Heart right ventricle (tissue), 16 donors: ENCODE results near the gene PNPO. TPM values are rescaled to one million over a fixed set of nuclear protein-coding genes. Genes with fewer than 3 reads are reported as not detected.
A peak's percentile ranks its signal among the peaks of the same experiment; 100 is the strongest.

Experiments
- ATAC-seq, 8 donors: fragments of 200-7000 bp; cut with Tn5 transposase; one replicate each; pipeline ENCODE4 v1.9.1; 2020; ENCODE audit warnings: mild to moderate bottlenecking in 8 of 8, moderate library complexity in 8 of 8, moderate number of reproducible peaks in 1 of 8
- DNase-seq, 2 donors: peaks; one replicate each; pipeline ENCODE4 v3.0.0-alpha.2; 2020
- H3K27ac ChIP-seq, 10 donors: fragments of 200-600 bp; sonication (generic) in 2 of 10; one replicate each; pipeline versions ENCODE4 v1.5.0 to v1.8.0; 2020 to 2022; ENCODE audit warnings: mild to moderate bottlenecking in 3 of 10
- H3K27me3 ChIP-seq, 7 donors: fragments of 200-600 bp; one replicate each; pipeline ENCODE4 v1.8.0; 2021 to 2022; ENCODE audit warnings: mild to moderate bottlenecking in 2 of 7
- H3K36me3 ChIP-seq, 9 donors: fragments of 200-600 bp; sonication (generic) in 1 of 9; one replicate each; pipeline versions ENCODE4 v1.5.0 to v1.8.0; 2020 to 2022; ENCODE audit warnings: mild to moderate bottlenecking in 2 of 9
- H3K4me1 ChIP-seq, 9 donors: fragments of 200-600 bp; sonication (generic) in 1 of 9; one replicate each; pipeline versions ENCODE4 v1.5.0 to v1.8.0; 2020 to 2022; ENCODE audit warnings: mild to moderate bottlenecking in 4 of 9
- H3K4me3 ChIP-seq, 10 donors: fragments of 200-600 bp; sonication (generic) in 2 of 10; one replicate each; pipeline versions ENCODE4 v1.5.0 to v1.8.0; 2020 to 2022; ENCODE audit warnings: mild to moderate bottlenecking in 7 of 10, moderate library complexity in 2 of 10
- H3K9me3 ChIP-seq, 11 donors: fragments of 200-600 bp in 10 of 11; sonication (generic) in 2 of 11; one replicate each; pipeline versions ENCODE4 v1.5.0 to v1.8.0; 2013 to 2022; ENCODE audit warnings: mild to moderate bottlenecking in 2 of 11, control low read depth in 1 of 11, moderate library complexity in 1 of 11
- CTCF ChIP-seq, 9 donors: fragments of 200-600 bp; sonication (generic) in 2 of 9; IDR thresholded peaks; one replicate each; pipeline versions ENCODE4 v1.5.0 to v1.8.0; 2021 to 2022; ENCODE audit warnings: antibody characterized with exemption in 9 of 9, mild to moderate bottlenecking in 5 of 9, moderate library complexity in 1 of 9
- WGBS, 2 donors: extraction: QIAGEN DNeasy Blood & Tissue Kit; methylation state at CpG; one replicate each; pipeline ENCODE4 v1.1.7; 2013; ENCODE audit warnings: inconsistent platforms in 1 of 2; 5-methylcytosine and 5-hydroxymethylcytosine counted together
- intact Hi-C, 10 donors: fragments of 100-400 bp; cut with DNase I; formaldehyde crosslinking; loops; one replicate each; pipeline versions ENCODE4 v1.11.1 to v1.14.2; 2022
- polyA plus RNA-seq, 2 donors: library from polyadenylated mRNA; stranded (reverse); fragments of 200-250 nt; gene quantifications; one replicate each; pipeline ENCODE4 v1.2.3, GENCODE V29; 2013
- total RNA-seq, 10 donors: library from RNA; stranded (reverse); fragmentation: NEBNext Ultra II Directional in 3 of 10; extraction: Animal tissue kit (Norgen Biotek cat#: 25700) in 3 of 10; gene quantifications; one replicate each; pipeline versions ENCODE4 v1.2.1 to v1.2.4, GENCODE V29; 2021 to 2023
- donor health status: Arrhythmogenic right ventricular cardiomyopathy.
- donor health status: ischemic (EF 13 %, LVEDD 7.1; RV severe dilation, severe dysfunction).
- donor health status: healthy with polysubstance abuse.
- donor health status: DM: no; HTN: yes; CAD: no.
- donor health status: DM: no; HTN: no; CAD: no.
- donor health status: ischemic (EF 25% LVEDD 6.9; RV normal size, moderate dysfunction).
- donor health status: ischemic (EF 25% LVEDD 5.7; RV mildly dilated, moderate dysfunction).
- donor health status: healthy.
- donor health status: DM: yes; HTN: yes; CAD: no.
- donor health status: Ischemic cardiomyopathy.
- donor health status: ischemic (EF 35%, LVEDD 5.7; RV mildly dilated, moderate dysfunction).
- donor health status: nonischemic (EF 11% LVEDD 7.7; RV severe dilation, severe dysfunction).
- donor health status: DM: yes; HTN: yes; CAD: no.
- donor health status: PGD.
- donor health status: ischemic (EF 29% LVEDD 5.4; RV normal size, mild dysfunction).
- donor health status: nonischemic (EF 23%, LVEDD 6.1; RV moderate dilation, normal function).

The PNPO gene
- total and polyA plus RNA-seq, 12 donors, result 9.5 to 37.0 (median 29.9) TPM

- Histone ChIP-seq H3K36me3 (peaks cover 0 to 31% (median 0%) of the 10 kb centered on the region in 9 donors), H3K27me3 (no peaks in the 10 kb centered on the region), H3K27ac (peak overlapping the region in 3 of 10 donors; percentile 84 to 90 (median 84)), H3K4me3 (peak overlapping the region in 6 of 10 donors; percentile 63 to 95 (median 81)), H3K4me1 (peaks cover 0 to 51% (median 34%) of the 10 kb centered on the region in 9 donors), H3K9me3 (no peaks in the 10 kb centered on the region)
- WGBS, 2 donors, result 78 to 79% methylated on average over 6 of the region's 6 CpGs
- no peak for TF ChIP-seq CTCF (IDR thresholded peaks at IDR 0.05)
- ATAC-seq (no peak), DNase-seq (no peak)
- intact Hi-C loops, result loop anchor here in 9 of 10 donors (5.0 to 10.0 kb wide), 5 partner anchors 35 to 192 kb away; partner anchors contain the start of genes SCRN2 (in 4 of the 9) and SP2 (in 2 of the 9)
Measured at GRCh38 chr17:47942568-47942967, 1.2 kb downstream of the PNPO start.

GRCh38 chr17:47945080-47945479, 3.7 kb downstream of the PNPO start:
- H3K4me3 ChIP-seq, result no peak overlapping the region
- DNase-seq (no peak), ATAC-seq (no peak)
- no peaks in the 10 kb centered on the region for H3K27me3 ChIP-seq
- H3K9me3 ChIP-seq, result no peaks in the 10 kb centered on the region
- WGBS, 2 donors, result 71 to 72% methylated on average over 8 of the region's 8 CpGs
- peaks cover 8 to 67% (median 48%) of the 10 kb centered on the region in 9 donors for H3K4me1 ChIP-seq
- intact Hi-C loops, result loop anchor here in 9 of 10 donors (5.0 to 10.0 kb wide), 6 partner anchors 48 to 190 kb away; partner anchors contain the start of genes SCRN2 (in 7 of the 9) and SP2 (in 4 of the 9)
- peak overlapping the region in 4 of 10 donors; percentile 7 to 65 (median 23) for H3K27ac ChIP-seq
- no peak for TF ChIP-seq CTCF (IDR thresholded peaks at IDR 0.05)
- peaks cover 0 to 41% (median 0%) of the 10 kb centered on the region in 9 donors for H3K36me3 ChIP-seq

GRCh38 chr17:47945529-47946508, 4.4 kb downstream of the PNPO start:
- ATAC-seq (no peak), DNase-seq (no peak)
- intact Hi-C loops, result loop anchor here in 9 of 10 donors (2.0 to 10.0 kb wide), 7 partner anchors 49 to 189 kb away; partner anchors contain the start of genes SCRN2 (in 8 of the 9) and SP2 (in 4 of the 9)
- H3K27ac ChIP-seq, result peak overlapping the region in 4 of 10 donors; percentile 18 to 65 (median 49)
- no peaks in the 10 kb centered on the region for H3K9me3 ChIP-seq
- WGBS, 2 donors, result 60 to 78% methylated on average over 10 of the region's 10 CpGs
- H3K4me3 ChIP-seq, result no peak overlapping the region
- peaks cover 8 to 63% (median 44%) of the 10 kb centered on the region in 9 donors for H3K4me1 ChIP-seq
- H3K27me3 ChIP-seq, result no peaks in the 10 kb centered on the region
- no peak for TF ChIP-seq CTCF (IDR thresholded peaks at IDR 0.05)
- peaks cover 0 to 41% (median 0%) of the 10 kb centered on the region in 9 donors for H3K36me3 ChIP-seq

- H3K4me1 ChIP-seq, result peaks cover 8 to 61% (median 41%) of the 10 kb centered on the region in 9 donors
- DNase-seq, result no peak
- WGBS, 2 donors, result 89 to 92% methylated on average over 6 of the region's 6 CpGs
- TF ChIP-seq CTCF (IDR thresholded peaks at IDR 0.05), result no peak
- H3K27me3 ChIP-seq, result no peaks in the 10 kb centered on the region
- H3K4me3 ChIP-seq, result no peak overlapping the region
- intact Hi-C loops, result loop anchor here in 9 of 10 donors (2.0 to 10.0 kb wide), 7 partner anchors 49 to 188 kb away; partner anchors contain the start of genes SCRN2 (in 8 of the 9) and SP2 (in 4 of the 9)
- no peak for ATAC-seq
- H3K9me3 ChIP-seq, result no peaks in the 10 kb centered on the region
- peak overlapping the region in 4 of 10 donors; percentile 15 to 65 (median 49) for H3K27ac ChIP-seq
- H3K36me3 ChIP-seq, result peaks cover 0 to 41% (median 0%) of the 10 kb centered on the region in 9 donors
Measured at GRCh38 chr17:47946516-47946915, 5.1 kb downstream of the PNPO start.
